SIG-M5 treated with dmso at 0.1 percent for 504 hours (cell line): Measurements from ENCODE around the gene TM9SF4.
"Not testable (repeated sequence)": the region's sequence is repeated elsewhere in the genome, so short reads cannot be mapped to it uniquely, and the experiment has no call there.

ENCODE experiments used
- DNase-seq: peaks from one replicate; lab custom pipeline; 2025; ENCODE audit not compliant: unreplicated experiment; lab: John Stamatoyannopoulos, UW

TM9SF4 gene

DNA sequence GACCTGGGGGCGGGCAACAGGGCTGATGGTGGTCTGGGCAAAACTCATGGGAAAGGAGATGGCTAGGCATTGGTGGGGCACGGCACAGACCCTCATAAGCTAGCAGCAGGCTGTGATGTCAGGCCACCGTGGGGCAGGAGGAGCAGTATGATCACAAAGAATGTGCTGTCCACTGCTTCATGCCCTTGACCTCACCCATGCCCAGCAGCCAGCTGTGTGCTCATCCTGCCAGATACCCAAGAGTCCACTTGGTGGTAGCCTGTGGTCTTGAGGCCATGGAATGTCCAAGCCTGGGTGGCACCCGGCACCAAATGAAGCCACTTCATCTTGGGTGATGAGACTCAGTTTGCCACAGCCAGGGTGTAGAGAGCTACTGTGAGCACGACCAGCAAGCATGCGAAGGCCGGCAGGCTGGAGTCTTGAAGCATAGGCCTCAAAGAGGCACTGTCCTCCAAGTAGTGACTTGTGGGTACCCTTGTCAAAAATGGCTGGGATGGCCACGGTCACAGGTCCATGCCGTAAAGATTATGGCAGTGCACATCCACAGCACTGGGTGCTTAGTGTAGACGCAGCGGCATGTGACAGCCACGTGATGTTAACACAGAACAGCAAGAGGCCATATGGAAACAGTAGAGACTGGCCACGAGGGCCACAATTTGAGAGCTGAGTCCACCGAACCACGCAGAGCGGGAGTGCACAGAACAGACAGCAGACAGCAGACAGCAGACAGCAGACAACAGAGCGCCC lies 79.0 kb downstream of the TM9SF4 start:
- DNase-seq: no peak

DNA sequence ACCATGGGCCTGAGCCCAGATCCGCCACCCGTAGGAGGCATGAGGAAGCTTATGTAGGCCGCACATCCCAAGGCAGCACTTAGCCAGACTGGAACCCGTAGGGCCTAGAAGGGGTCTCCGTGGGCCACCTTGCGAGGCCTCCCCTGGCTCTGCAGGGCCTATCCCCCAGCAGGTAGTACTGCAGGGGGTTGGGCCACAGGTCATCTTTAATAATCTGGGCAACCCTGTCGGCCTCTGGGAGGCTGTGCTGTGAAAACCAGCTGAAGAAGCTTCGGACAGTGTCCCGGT lies 79.6 kb downstream of the TM9SF4 start:
- no peak for DNase-seq

DNA sequence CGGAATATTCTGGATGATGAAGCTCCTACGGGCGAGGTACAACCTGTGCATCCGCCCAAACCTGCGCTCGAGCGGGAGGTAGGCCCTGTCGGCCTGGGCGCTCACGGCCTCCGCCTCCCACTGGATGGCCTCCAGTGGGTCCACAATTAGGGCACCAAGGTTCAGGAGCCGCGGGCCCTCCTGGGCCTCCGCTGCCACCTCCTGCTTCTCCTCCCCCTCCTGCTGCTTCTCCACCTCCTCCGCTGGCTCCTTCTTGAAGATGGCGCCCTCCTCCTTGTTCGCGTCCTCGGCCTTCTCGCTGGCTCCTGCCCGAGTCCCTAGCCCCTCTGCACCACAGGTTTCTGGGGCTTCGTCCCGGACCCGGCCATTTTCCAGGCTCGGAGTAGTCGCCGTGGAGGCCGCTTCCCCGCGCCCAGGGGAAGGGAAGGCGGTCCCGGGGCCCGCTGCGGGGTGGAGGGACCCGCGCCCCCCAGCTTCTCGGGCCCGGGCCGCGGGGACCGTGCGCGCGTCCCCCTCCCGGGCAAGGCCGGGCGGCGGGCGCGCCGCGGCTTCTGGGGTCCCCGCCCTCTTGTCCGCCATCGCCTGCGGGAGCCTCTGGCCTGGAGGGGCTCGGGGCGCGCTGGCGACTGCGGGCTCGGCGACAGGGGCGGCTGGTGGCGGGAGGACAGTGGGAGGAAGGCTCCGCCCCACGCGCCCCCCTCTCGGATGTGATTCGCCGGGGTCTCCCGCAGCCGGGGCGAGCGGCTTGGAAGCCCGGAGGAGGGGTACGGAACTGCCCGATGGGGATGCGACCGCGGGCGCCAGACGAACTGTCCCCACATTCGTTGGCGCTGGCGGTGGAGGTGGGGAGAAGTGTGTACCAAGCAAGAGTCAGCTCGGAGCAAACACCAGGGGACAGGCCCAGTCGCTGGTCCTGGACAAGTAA lies 80.4 kb downstream of the TM9SF4 start:
- no peak for DNase-seq

DNA sequence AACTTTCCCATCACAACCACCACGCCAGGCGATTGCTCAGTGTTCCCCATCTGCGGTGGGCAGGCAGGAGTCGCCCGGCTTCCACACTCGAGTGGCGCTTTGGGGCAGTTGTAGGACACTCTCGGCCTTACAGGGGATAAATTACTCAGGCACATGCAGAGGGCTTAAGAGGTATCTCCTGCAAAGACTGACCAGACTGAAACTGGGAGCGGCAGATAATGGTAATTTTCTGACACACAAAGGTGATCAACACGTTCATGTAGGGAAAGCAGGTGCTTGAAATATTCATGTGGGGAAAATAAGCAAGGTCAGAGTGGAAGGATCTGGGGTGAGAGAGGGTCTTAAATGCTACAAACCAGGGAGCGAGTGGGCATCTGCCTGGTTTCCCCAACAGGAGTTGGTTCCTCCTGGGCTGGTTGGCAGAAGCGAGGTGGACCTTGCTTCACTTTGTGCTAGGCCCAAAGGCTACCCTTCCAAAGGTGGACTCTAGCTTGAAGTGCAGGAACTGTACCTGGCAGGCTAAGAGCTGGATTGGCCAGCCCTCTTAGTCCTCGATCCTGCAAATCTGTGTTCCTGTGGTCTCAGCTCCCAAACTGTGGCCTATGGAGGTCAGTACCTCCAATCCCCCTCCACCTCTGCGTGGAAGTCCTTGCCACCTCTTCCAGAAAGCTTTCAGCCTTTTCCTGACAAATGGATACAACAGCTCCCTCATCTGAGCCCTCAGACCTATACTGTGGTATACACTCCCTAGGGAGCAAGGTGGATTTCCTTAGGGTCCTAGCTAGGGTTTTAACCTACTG lies 81.3 kb downstream of the TM9SF4 start:
- no peak for DNase-seq

DNA sequence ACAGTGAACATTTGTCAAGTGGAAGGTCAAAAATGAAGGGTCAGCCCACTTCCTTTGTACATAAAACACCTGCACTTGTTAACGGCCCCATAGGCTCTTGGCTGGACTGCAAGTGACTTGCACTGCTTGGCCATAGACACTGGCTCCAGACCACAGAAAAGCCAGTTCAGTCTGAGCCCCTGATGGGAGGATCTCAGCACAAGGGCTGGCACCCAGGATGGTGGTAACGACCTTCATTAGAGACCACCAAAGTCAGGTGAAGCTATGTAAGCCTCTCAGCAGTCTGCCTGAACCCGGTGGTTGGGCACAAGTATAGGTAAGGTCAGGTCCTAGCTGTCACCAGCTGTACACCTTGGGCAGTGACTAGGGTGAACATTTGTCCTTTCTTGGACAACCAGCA lies 81.9 kb downstream of the TM9SF4 start:
- no peak for DNase-seq

DNA sequence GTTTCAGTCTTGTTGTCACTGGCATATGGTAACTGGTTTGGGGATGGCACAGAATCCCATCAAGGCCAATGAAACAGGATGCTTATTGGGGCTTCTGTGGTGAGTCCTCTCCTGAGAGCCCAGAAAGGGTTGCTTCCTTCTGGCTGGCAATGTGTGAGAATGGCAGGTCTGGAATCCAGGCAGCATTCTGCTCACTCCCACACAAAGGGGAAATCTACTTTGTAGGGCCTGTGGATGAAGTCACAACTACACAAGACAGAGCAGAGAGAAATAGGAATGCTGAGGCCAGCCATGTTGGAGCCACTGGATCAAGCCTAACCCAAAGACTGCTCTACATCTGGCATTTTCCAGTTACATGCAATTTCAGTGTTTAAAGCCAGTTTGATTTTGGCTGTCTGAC lies 82.4 kb downstream of the TM9SF4 start:
- no peak for DNase-seq

DNA sequence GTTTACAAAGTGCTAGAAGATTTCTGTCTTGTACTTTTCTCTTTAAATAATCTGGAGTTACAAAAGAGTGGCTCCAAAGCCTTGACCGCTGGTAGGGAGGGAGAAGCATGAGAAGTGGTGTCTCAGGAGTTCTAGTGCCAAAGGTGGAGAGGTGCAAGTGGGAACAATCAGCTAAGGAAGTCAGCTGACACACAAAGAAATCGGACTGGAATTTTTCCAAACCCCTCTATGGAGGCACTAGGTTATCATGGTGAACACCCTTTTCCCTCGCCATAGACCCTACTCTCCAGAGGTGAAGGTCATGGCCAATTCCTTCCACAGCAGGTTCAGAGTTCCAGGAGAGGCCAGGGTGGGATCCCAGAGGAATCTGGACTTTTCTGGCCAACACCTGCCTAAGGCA lies 83.2 kb downstream of the TM9SF4 start:
- no peak for DNase-seq

DNA sequence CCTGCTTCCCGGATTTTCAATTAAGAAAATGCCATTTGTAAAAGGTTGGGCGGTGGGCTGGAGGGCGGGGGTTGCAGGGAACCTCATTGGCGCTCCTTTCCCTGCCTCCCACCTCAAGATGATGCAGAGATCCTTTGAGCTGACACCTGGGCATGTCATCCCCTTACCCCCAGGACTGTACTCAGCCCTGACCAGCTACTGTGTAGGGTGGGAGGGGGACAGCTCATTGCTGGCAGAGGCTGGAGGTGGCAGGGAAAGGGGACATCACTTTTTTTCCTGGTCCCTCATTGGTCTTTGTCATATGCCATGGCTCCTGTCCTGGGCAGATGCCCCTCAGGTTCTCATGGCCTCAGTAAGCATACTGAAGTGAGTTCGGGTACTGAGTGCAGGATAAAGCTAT lies 83.8 kb downstream of the TM9SF4 start:
- DNase-seq: not testable (repeated sequence)

DNA sequence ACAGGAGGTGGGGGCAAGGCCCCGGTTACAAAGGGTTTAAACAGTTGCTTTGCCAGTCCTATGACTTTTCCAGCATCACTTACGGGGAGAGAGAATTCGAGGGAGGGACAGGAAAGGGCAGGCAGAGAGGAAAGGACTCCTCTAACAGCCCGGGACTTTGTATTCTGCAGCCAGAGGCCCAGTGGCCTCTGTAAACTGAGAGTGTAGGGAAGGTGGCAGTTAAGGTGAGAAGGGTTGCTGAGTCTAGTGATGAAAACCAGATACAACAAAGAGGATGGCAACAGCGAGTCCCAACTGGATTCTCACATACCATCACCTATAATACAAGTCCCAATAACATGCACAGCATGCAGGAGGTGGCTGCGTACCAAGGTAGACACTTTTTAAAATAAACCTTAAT lies 84.5 kb downstream of the TM9SF4 start:
- no peak for DNase-seq

DNA sequence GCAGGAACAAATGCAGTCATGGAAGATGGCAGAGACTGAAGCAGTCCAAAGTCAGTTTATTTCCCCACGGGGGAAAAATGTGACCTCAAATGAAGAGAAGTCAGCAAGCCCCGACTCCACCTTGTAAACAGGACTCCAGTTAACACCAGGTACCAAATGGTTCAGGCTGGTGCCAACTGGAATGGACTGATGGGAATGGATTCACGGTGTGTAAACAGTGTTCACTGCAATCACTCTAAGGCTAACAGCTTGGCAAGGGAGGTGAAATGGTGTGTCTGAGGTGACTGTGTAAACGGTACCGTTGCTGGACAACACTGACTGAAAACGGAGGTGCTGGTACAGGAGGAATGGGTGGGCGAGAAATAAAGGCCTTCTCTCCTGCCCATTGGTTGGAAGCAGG lies 86.1 kb downstream of the TM9SF4 start:
- no peak for DNase-seq

DNA sequence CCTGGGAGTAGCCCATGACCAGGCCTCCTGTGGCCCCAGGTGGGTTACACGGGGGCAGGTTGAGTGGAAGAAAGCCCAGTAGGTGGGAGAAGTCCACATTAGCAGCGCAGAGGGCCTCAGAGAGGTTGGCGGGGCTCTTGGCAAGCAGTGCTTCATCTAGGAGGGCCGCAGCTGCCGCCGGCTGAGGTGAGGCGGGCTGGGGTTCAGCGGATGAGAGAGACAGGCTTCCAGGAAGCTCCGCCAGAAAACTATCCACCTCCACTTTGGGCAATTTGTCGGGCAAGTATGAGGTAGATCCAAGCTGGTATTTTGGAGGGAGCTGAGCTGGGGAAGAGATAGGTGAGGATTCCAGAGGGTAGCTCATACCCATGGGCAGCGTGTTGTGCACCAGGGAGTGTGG lies 87.1 kb downstream of the TM9SF4 start:
- DNase-seq: not testable (repeated sequence)

DNA sequence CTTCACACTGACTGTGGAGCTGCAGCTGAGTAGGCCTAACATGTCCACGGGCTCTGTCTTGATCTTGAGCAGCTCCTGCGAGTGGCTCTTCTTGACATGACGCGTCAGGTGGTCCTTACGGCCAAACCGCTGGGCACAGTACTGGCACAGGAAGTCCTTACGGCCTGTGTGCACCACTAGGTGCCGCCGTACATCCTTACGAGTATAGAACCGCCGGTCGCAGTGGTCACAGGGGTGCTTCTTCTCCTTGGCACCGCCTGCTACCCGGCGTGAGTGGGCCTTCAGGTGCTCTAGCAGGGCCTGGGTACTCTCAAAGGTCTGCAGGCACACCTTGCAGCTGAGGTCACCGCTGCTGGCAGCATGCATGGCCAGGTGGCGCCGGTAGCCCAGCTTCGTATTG lies 87.6 kb downstream of the TM9SF4 start:
- DNase-seq: not testable (repeated sequence)

DNA sequence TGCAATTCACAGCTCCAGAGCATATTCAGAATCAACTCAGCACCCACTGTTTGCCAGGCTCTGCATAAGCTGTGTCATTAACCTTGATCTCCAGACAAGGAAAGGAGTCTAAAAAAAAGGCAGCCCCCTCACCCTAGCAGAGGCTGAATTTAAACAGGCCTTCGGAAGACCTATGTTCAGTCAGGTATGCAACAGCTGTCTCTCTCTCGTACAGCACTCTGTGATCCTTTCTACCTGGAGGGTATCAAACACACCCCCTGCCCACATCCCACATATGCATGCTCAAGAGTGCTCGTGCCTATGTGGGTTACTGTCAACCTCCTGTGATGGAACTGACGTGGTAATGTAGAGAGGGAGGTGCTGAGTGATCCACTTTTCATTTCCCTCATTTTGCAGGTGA lies 89.5 kb downstream of the TM9SF4 start:
- no peak for DNase-seq

DNA sequence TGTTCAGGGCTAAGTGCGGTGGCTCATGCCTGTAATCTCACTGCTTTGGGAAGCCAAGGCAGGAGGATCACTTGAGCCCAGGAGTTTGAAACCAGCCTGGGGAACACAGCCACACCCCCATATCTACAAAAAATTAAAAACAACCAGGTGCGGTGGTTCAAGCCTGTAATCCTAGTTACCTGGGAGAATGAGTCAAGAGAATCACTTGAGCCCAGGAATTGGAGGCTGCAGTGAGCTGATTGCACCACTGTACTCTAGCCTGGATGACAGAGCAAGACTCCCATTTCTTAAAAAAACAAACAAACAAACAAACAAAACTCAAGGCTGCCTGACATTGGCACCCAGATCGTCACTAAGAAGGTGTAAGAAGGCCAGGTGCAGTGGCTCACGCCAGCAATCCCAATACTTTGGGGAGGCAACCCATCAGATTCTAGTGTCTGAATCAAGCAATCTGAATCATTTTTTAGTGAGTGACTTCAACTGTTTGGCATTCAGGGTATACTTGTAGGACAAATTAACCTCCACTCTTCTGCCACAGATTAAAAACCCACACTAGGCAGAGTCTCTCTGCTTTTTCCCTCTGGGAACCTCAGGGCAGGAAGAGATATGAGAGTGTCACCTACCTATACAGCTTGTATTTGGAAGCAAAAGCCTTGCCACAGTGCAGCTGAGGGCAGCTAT lies 91.9 kb downstream of the TM9SF4 start:
- no peak for DNase-seq

DNA sequence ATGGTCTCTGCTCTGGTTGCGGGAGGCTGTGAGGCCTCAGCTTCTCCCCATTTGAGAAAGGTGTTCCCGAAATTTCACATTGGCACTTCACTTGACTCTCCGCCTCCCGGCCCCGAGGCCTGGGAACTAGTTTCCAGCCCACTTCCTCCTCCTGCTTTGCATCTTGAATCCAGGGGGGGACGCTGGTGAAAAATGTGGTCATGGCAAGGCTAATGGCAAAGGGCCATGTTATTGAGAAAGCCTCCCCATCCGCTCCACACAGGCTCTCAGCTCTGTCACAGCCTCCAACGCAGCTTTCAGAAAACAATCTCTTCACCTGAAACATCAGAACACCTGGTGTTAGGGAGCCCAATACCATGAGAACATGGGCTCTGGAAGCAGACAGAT lies 92.5 kb downstream of the TM9SF4 start:
- no peak for DNase-seq

DNA sequence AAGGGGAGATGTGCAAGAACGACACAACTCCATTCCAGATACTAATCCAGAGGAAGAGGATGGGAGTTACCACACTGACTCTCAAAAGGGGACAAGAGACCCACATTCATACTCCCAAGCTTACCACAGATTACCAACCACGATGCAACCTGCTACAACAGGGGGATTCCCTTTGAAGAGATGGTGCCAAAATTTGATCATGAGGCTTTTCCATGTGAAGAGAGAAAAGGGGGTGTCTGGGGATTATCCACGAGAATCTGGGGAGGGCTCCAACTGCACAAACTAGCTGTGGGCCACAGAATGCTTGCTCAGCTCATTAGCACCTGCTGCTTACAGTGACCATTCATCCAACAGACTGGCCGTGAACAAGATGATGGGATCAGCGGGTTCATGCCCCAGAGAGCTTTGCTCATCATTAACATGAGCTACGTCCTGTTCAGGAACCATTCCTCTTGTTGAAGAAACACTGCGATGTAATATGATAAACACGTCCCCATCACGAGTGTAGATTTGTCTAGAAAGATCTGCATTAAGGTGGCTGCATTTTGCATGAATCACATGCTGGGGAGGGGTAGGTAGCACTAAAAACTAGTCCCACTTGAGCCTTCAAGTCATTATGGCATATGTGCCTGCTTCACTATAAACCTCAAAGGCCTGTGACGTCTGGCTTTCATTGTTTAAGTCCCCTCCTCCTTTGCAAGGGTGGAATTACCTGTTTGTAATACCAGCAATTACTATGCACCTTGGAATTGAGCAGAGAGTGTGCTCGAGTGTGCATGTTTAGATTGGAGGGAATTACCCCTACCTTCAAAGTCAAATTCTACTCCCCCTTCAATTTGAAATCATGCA lies 94.1 kb downstream of the TM9SF4 start:
- DNase-seq: no peak

DNA sequence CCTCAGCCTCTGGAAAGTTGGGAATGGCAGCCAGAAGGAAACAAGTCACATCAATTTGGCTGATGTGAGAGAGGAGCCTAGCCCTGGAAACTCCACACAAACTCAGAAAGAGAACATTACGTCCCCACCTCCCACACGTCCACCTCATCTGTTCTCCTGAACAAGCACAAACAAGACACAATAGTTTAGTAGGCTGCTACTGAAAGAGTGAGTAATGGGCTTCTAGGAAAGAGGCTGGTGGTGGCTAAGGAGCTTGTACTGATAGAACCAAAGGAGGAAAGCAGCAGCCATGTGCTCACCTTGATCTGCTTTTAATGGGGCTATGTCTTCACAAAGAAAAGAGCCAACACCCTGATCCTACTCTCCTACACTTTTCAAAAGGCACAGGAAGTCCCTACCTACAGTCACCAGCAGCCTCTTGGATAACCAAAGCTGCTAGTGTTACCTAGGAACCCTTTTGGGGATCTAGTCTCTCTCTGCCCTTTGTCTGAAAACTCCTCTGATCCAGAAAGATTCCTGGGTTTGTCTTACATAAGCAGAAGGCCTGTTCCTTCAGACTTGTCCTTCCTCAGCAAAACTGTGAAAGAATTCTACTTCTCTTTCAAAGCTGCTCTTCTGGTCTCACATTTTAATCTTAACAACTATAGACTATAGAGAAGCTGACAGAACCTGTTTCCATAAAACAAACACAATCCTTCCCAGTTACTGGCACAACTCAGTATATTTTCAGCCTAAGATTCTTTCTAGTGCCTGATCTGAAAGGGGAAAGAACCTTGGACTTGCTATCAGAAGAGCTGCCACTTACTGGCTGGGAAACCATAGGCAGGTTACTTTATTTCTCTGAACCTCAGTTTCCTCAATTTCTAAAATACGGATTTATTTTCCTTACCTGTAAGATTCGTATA lies 94.9 kb downstream of the TM9SF4 start:
- peak; percentile 53 for DNase-seq

DNA sequence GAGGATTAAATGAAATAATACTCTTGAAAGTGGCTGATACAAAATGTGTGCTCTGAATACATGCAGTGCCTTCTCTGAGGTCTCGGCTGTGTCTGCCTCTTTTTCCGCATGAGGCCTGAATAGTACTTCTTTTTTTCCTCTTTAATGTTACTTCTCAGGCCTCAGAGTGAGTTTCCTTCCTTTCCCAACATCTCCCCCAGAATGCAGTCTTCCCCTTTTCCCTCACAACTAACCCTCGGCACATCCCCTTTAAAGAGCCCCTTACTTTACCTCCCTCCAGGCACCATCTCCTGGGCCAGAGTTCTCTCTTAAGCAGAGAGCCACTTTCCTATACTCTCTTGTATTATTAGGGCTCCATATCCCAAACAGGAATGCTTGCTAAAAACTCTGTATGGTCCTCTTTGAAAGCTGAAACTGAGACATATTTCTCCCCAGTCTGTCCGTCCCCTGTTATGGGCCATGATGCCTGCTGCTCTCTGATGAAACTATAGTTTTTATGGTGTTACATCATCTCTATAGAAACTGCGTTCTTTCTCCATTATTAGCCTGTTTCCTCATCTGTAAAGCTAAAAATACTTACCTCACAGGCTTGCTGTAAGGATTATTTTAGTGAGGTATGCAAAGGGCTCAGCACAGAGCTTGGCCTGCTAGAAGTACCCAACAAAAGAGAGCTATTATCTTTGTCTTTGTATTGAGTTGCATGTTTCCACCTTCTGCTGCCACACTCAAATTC lies 95.8 kb downstream of the TM9SF4 start:
- DNase-seq: peak; percentile 98
